ENCODE data around the gene HCN3. TPM values are rescaled to one million over a fixed set of nuclear protein-coding genes. Genes with fewer than 3 reads are reported as not detected.
"Not testable (repeated sequence)": the region's sequence is repeated elsewhere in the genome, so short reads cannot be mapped to it uniquely, and the experiment has no call there.

Gene HCN3
- total RNA-seq, 1 experiment from 2014 or later, result 1.8 TPM

DNA sequence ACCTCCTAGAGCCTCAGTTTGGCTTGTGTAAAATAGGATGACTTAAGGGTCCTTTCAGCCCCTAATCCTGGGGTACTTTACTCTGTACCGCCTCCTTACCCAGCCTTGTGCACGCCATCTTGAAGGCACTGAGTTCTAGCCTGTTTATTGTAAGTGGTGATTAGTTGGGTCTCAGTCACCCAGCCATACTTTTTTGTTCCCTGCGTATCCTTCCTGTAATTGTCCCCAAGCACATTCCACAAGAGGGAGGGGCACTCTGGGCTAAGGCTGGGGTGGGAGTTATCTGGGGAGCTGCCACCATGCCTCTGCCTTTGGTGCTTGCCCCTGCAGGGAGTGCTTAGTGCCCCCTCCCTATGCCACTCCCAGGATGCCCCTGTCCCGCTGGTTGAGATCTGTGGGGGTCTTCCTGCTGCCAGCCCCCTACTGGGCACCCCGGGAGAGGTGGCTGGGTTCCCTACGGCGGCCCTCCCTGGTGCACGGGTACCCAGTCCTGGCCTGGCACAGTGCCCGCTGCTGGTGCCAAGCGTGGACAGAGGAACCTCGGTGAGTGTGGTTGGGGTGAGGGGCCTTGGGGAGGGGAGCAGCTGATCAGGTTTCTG, 32.3 kb downstream of the HCN3 start:
- DNase-seq (ENCODE audit: low read depth), result no peak

DNA sequence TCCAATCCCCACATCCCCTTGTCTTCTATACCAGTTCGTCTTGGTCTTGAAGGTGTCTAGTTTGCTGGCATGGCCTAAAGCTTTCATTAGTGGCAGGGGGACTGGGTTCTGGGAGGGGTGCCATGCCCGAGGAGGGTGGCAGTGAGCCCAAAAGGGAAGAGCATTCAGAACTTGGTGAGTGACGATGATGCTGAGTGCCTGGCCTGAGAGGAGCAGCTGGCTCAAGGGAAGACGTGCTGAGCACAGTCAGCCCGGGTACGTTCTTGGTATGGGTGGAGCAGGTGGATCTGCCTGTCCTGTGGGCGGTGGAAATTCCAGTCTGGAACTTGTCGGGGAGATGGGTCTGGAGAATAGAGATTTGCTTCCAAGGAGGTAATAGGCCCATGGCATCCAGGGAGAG, 36.0 kb downstream of the HCN3 start:
- DNase-seq (ENCODE audit: low read depth), result no peak

DNA sequence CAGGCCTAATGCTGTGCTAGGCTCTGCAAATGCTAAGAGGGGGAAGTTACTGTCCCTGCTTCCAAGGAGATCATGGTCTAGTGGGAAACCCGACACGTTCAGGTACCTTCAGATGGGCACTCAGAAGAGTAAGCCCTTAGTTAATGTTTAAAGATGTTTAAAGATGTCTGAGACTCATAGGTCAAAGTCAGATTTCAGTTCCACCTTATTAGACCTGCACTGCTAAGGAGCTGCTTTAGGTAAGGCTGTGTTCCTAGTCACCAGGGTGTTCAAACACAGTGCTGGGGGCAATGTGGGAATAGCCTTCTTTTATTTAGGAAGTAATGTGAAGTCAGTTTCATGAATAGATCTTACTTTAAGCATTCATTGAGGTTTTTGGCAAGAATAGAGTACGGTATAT, 39.7 kb downstream of the HCN3 start:
- DNase-seq (ENCODE audit: low read depth), result no peak

DNA sequence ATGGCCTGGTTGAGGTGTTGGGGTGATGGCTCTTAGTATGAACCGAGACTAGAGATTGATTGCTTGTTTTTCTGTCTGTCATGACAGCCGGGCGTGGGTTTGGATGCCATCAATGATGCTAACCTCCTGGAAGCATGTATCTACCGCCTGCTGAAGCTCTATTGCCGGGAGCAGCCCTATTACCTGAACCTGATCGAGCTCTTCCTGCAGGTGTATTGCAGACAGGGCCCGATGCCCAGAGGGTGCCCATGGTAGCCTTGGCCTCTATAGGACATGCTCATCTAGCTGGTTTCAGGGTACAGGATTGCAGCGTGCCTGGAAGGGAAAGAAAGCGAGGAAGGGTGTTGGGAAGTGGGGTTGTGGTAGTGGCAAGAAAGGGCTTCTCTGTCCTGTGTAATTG, 40.8 kb downstream of the HCN3 start:
- no peak for DNase-seq (ENCODE audit: low read depth)

DNA sequence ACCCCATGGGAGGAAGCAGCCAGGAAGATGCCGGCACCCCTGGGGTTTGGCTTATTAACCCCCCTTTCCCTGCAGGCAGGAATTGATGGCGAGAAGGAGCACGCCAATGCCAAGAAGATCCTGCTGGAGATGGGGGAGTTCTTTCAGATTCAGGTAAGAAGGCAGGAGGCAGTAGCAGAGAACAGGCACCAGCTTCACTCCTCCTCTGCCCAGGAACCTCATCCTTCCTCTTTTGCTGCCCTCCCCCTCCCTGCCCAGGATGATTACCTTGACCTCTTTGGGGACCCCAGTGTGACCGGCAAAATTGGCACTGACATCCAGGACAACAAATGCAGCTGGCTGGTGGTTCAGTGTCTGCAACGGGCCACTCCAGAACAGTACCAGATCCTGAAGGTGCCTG, 42.3 kb downstream of the HCN3 start:
- no peak for DNase-seq (ENCODE audit: low read depth)

DNA sequence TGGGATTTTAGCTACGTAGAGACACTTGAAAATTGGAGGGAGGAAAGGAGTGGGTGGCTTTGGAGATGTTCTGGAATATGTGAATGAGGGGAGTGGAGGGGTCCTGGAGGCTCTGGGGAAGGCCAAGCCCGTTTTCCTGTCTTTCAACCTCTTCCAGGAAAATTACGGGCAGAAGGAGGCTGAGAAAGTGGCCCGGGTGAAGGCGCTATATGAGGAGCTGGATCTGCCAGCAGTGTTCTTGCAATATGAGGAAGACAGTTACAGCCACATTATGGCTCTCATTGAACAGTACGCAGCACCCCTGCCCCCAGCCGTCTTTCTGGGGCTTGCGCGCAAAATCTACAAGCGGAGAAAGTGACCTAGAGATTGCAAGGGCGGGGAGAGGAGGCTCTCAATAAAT, 43.0 kb downstream of the HCN3 start:
- DNase-seq (ENCODE audit: low read depth), result no peak

DNA sequence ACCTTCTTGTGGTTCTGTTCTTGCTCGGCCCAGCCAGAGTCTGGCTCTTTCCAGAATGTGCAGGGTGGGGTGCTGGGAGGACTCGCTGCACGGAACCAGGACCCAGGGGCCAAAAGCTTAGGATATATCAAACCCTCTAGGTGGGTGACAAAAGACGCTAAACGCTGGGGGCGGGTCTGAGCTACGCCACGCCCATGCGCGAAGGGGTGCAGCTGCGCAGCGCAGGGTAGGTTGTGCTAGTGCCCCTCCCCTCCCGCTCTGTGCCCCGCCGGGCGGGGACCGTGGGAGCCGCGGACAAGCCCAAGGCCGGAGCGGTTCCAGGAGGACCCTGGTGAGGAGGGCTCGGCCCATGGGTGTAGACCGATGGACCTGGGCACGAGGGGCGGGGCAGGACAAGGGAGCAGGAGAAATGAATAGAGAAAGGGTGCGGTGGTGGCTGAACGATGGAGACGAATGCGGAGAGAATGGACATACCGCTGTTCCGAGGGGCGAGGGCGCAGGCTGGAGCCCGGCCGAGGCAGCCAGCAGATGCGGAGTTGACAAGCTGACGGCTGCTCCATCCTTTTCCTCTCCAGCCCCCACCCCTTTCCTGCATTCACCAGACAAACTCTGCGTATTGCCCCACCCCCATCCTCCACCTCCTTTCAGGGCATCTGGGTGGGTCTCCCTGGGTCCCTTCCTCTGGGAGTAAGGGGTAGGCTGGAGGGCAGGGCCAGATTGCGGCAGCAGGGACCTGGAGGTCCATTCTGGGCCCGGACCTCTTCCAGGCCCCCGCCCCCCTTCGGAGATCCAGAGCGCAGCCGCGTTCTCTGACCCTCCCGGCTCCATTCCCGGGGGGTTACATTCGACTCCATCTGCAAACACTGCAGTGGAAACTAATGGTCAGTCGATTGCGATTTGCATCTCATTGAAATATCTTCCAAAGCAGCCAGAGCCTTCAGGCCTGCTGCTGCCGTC, 43.7 kb downstream of the HCN3 start, which contains the start of gene RUSC1:
Gene RUSC1, plus strand, starts transcription at position 234 of the 957 bp plus-strand sequence. CDS start 880 bp downstream, outside the sequence.
- DNase-seq (ENCODE audit: low read depth), result peak; percentile 47

DNA sequence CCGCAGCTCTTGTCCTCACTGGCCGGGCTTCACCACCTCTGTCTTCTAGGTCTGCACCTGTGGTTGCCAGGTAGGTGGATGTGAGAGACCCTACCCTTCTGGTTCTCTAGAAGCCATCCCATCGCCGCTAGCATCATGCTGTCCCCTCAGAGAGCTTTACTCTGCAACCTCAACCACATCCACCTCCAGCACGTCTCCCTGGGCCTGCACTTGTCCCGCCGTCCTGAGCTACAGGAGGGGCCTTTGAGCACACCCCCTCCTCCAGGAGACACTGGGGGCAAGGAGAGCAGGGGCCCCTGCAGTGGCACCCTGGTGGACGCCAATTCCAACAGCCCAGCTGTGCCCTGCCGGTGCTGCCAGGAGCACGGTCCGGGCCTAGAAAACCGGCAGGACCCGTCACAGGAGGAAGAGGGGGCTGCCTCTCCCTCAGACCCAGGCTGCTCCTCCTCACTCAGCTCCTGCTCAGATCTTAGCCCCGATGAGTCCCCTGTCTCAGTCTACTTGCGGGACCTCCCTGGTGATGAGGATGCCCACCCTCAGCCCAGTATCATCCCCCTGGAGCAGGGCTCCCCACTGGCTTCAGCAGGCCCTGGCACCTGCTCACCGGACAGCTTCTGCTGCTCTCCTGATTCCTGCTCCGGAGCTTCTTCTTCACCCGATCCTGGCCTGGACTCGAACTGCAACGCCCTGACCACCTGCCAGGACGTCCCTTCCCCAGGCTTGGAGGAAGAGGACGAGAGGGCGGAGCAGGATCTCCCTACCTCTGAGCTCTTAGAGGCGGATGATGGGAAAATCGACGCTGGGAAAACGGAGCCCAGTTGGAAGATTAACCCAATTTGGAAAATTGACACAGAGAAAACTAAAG, 44.6 kb downstream of the HCN3 start:
- no peak for DNase-seq (ENCODE audit: low read depth)

DNA sequence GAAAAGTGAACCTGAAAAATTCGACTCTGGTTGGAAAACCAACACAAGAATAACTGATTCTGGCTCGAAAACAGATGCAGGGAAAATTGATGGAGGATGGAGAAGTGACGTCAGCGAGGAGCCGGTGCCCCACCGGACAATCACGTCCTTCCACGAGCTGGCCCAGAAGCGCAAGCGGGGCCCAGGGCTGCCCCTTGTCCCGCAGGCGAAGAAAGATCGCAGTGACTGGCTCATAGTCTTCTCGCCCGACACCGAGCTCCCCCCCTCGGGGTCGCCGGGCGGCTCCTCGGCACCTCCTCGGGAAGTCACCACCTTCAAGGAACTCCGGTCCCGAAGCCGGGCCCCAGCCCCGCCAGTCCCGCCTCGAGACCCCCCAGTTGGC, 45.3 kb downstream of the HCN3 start:
- peak; percentile 37 for DNase-seq (ENCODE audit: low read depth)

DNA sequence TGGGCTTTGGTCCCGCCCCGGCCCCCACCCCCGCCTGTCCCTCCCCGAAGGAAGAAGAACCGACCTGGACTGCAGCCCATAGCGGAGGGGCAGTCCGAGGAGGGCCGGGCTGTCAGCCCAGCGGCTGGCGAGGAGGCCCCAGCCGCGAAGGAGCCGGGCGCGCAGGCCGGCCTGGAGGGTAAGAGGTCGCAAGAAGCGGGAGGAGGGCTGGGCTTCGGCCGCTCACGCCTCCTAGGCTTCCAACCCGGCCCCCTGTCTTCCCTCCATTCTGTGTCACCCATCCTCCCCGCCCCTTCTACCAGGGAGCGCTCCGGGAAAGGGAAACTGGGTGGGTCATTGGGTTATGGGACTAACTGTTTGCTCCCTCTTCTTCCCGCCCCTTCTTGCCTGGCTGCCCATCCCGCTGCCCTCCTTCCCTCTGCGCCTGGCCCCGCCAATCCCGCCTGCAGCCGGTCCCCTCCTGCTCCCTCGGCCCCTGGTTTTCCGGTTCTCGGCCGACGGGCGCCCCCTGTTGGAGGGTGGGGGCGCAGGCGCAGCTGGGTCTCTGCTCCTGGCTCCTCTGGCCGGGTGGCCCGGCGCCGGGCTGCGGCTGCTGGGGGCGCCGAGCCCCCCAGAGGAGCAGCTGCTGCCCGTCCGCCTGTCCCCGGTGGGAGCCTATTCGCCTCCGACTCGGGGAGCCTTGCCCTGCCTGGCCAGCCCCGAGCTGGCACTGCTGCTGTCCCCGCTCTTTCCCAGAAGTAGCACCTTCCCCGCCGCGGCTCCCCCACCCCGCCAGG, 45.9 kb downstream of the HCN3 start:
- DNase-seq (ENCODE audit: low read depth), result peak; percentile 98

DNA sequence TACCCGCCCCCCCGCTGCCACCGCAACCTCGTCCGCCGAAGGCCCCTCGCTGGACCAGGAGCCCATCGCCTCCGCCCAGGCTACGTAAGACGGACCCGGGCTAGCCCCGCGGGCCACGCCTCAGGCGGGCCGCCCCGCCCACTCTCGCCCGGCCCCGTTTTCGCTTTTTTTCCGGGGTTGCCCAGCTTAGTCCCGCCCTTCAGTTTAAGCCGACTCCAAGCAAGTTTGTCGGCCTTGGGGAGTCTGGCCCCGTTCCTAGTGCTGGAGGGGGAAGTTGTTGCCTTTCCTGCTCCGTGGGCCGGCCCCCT, 46.4 kb downstream of the HCN3 start:
- peak; percentile 85 for DNase-seq (ENCODE audit: low read depth)

DNA sequence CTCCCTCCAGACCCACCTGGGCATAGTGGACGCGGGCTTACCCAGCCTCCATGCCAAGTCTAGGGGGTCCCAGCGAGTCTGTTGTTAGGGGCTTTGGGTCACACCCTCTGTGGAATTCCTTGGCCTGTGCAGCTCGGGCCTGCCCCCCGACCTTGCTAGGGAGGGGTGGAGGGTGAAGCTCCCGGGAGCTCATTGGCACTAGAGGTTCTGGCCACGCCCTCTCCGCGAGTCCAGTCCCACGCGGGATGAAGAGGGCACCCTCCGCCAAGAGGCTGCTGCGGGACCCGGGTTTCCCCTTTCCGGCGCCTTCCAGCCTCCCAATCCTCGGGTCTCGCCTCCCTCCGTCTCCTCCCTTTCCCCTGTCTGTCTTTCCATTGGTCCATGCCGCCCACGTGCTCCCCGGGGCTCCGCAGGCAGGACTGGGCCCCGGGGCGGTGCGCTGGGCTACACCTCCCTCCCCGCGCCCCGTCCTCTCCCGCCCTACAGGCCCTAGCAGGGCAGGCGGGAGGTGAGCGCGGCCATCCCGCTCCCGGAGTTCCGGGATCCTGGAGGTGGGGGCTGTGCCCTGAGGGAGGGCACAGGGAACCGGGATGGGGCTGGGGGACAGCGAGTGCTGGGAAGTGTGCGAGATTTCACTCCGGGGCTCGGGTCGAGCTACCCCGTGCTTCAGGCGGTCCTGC, 46.9 kb downstream of the HCN3 start:
- peak; percentile 97 for DNase-seq (ENCODE audit: low read depth)

DNA sequence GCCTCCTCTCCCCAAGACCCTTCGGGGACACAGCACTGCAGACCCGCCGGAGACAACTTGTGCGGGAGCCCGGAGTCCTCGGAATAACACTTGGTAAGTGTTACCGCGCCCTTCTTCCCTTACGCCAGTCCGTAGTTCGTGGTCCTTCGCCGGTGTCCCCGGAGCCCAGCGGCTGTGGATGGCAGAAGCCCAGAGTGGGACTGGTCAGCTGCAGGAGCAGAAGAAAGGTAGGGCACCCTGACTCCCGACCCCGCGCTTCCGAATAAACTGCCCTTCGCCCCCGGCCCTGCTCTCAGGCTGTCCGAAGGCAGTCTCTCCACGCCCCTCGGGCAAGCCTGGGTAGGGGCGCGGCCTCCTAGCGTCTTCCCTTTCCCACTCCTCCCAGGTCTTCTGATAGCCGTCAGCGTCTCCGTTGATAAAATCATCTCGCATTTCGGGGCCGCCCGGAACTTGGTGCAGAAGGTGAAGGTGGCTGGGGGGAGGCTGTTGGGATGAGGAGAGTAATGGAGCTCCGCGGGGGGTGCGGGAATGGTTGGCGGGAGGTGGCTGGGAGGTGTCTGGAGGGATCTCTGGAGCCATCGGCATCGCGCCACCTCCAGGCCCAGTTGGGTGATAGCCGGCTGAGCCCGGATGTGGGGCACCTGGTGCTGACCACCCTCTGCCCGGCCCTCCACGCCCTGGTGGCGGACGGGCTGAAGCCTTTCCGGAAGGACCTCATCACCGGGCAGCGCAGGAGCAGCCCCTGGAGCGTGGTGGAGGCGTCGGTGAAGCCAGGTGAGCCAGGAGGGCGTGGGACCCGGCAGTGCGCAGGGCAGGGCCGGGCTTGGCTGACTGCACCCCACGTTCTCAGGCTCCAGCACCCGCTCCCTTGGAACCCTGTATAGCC, 47.7 kb downstream of the HCN3 start:
- peak; percentile 56 for DNase-seq (ENCODE audit: low read depth)

DNA sequence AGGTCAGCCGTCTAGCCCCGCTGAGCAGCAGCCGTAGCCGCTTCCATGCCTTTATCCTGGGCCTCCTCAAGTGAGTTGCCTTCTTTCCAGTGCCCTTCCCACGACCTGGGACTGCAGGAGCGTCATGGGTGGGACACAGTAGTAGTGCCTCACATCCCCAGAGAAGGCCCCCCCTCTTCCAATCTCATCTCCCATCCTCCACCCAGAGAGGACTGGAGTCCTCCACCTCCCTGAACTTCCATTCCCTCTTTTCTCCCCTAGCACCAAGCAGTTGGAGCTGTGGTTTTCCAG, 48.3 kb downstream of the HCN3 start:
- DNase-seq (ENCODE audit: low read depth), result no peak

DNA sequence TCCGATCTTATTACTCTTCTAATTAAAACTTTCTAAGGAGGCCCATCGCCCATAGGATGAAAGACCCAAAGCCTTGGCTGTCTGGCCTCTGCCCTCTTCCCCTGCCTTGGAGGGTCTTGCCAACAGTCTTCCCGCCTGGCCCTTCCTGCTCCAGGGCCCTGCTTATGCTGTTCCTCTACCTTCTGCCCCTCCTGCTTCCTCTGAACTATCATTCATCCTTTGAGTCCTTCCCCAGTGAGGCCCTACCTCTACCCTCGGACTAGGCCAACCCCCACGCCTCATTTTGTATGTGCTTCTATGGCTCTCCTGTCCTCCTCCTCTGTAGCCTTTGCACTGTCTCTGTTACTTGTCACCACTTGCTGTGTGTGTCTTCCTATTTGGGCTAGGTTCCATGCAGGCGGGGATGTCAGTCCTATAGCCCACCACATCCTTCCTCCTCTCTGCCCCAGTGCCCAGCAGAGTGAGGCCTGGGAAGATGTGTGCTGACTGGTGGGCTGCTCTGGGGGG, 48.8 kb downstream of the HCN3 start:
- no peak for DNase-seq (ENCODE audit: low read depth)

DNA sequence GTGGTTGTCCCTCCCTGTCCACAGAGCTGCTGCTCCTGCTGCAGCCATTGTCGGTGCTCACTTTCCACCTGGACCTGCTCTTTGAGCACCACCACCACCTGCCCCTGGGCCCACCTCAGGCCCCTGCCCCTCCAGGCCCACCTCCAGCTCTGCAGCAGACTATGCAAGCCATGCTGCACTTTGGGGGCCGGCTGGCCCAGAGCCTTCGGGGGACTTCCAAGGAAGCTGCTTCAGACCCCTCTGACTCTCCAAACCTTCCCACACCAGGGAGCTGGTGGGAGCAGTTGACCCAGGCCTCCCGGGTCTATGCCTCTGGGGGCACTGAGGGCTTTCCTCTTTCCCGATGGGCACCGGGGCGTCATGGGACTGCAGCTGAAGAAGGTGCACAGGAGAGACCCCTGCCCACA, 49.4 kb downstream of the HCN3 start:
- DNase-seq (ENCODE audit: low read depth), result no peak

DNA sequence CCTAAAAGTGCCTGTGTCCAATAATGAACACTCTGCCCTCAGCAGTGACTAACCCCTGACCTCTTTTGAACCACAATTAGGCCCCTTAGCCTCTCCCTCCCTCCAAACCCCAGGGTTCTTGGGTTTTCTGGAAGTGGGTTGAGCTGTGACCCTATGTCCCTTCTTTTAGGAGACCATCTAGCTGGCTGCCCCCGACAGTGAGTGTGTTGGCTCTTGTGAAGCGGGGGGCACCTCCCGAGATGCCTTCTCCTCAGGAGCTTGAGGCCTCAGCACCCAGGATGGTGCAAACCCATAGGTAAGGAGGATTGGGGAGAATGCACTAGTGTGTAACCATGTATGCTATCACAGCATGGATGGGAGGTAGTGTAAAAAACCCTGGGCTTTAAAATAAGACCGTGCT, 50.7 kb downstream of the HCN3 start:
- DNase-seq (ENCODE audit: low read depth), result no peak

DNA sequence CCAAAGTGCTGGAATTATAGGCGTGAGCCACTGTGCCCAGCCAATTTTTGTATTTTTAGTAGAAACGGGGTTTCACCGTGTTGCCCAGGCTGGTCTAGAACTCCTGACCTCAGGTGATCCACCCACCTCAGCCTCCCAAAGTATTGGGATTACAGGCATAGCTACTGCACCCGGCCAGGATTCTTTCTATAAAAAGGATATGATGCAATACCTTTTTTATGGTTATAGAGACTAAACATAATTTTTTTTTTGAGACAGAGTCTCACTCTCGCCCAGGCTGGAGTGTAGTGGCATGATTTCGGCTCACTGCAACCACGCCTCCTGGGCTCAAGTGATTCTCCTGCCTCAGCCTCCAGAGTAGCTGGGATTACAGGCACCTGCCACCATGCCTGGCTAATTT, 51.6 kb downstream of the HCN3 start:
- DNase-seq (ENCODE audit: low read depth), result not testable (repeated sequence)

DNA sequence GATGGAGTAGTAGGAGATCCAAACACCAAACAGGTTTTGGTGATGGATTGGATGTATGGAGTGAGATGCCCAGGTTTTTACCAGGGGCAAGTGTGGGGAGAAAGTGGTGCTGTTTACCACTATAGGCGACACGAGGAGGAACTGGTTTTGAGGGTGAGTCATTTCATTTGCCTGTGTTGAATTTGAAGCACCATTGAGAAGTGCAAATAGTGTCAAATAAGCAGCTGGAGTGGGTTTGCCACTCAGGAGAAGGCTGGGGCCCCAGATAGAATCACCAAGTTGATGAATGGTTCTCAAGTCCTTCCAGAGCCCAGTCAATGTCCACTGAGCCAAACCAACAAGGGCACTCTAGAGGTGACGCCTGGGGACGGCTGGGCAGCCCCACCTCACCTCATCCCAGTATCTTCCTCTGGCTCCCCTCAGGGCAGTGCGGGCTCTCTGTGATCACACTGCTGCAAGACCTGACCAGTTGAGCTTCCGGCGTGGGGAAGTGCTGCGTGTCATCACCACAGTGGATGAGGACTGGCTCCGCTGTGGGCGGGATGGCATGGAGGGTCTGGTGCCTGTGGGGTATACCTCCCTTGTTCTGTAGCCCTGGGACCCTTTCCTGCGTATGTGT, 52.8 kb downstream of the HCN3 start:
- no peak for DNase-seq (ENCODE audit: low read depth)

All from LHCN-M2 (cell line).